OCI-LY3 (cell line): ENCODE data around the gene ZNF526.

Source experiments
- EZH2phosphoT487 ChIP-seq: fragments of 200-600 bp; shearing (Covaris generic); IDR thresholded peaks from 2 replicates; pipeline ENCODE4 v1.6.1; 2018; ENCODE audit warnings: antibody characterized with exemption, mixed run types, low read depth
- TF ChIP-seq, protein P1 (sequence below): fragments of 200-600, 300-600 bp; sonication (generic); IDR thresholded peaks from 2 replicates; pipeline ENCODE4 v1.5.1; 2014; ENCODE audit warnings: antibody characterized with exemption, low read length, low read depth

DNA sequence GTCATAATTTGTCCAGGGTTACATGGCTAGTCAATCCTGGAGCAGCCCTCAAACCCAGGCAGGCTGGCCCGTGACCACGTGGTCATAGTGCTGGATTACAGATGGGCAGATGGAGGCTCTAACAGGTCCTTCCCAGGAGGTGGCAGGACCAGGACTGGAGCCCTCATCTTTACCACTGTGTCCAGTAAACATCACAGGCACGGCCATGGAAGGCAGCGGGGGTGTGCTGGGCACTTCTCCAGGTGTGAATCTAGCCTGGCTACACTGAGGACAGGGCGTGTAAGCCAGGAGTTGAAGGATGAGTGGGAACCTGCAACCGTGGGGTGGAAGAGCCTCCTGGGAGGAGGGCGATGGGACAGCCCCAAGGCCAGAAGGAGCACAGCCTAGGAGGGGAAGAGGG, 55.0 kb downstream of the ZNF526 start:
- TF ChIP-seq, protein P1, sequence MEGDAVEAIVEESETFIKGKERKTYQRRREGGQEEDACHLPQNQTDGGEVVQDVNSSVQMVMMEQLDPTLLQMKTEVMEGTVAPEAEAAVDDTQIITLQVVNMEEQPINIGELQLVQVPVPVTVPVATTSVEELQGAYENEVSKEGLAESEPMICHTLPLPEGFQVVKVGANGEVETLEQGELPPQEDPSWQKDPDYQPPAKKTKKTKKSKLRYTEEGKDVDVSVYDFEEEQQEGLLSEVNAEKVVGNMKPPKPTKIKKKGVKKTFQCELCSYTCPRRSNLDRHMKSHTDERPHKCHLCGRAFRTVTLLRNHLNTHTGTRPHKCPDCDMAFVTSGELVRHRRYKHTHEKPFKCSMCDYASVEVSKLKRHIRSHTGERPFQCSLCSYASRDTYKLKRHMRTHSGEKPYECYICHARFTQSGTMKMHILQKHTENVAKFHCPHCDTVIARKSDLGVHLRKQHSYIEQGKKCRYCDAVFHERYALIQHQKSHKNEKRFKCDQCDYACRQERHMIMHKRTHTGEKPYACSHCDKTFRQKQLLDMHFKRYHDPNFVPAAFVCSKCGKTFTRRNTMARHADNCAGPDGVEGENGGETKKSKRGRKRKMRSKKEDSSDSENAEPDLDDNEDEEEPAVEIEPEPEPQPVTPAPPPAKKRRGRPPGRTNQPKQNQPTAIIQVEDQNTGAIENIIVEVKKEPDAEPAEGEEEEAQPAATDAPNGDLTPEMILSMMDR, result no peak
- TF ChIP-seq EZH2phosphoT487, result no peak
